SK-MEL-5 (cell line): ENCODE results near the gene ZDHHC9. TPM values are rescaled to one million over a fixed set of nuclear protein-coding genes. Genes with fewer than 3 reads are reported as not detected.

Experiments
- DNase-seq: peaks from one replicate; pipeline ENCODE4 v3.0.0-alpha.2; 2016; ENCODE audit warnings: low read depth, low spot score
- in situ Hi-C: cut with HindIII; loops from 2 replicates; pipeline ENCODE4 v1.10.0; 2016; ENCODE audit warnings: low sequenced_read_pairs, high pct_unique_total_duplicates, low pct_unique_long_range_greater_than_20kb
- total RNA-seq: library from RNA; depleted of rRNA; stranded (reverse); fragments of >200 nt; shearing (Covaris generic); gene quantifications from 2 replicates; pipeline ENCODE4 v1.2.3, GENCODE V29; 2014

Gene ZDHHC9
- total RNA-seq, 1 experiment from 2014 or later, result 26.8 TPM

DNA sequence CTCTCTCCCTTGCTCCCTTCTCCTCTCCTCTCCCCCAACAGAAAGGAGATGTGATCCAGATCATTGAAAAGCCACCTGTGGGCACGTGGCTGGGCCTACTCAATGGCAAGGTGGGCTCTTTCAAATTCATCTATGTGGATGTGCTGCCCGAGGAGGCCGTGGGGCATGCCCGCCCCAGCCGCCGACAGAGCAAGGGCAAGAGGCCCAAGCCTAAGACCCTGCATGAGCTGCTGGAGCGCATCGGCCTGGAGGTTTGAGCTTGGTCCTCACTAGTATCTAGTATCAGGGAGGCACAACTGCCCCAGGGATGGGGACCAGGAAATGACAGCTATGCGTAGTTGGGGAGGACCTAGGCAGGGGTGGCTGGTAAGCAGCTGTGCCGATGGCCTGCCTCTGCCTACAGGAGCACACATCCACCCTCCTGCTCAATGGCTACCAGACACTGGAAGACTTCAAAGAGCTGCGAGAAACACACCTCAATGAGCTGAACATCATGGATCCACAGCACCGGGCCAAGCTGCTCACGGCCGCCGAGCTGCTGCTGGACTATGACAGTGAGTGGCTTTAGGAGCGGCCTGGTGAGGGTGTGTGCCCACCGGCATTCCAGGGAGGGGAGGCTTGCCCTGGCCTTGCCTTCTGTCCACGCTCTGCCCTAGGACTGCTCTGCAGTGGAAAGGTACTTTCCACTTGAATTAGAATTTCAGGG is 50.9 kb downstream of the ZDHHC9 start:
- in situ Hi-C loops, result no loop called here
- no peak for DNase-seq

DNA sequence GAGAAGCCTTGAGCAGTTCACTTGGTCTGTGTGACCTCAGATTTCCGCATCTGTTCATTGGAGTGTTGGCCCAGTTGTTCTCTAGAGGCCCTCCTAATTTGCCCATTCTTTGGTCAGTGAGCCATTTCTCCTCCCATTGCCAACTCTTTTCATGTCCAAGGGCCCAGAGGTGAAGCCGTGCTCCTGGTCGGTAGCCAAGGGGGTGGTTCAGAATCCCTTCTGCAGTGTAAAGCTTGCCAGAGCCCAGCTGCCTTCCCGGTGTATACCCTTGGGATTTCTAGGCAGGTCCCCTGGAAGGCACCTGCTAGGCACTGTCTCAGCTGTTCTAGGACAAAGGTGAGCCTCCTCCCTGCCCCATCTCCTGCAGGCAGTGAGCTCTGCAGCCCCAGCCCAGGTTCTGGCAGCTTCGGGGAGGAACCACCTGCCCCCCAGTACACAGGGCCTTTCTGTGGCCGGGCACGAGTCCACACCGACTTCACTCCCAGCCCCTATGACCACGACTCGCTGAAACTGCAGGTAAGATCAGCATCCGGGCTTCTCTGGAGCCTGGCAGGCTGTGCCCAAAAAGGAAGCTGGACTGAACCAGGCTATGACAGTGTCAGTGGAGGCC is 51.6 kb downstream of the ZDHHC9 start:
- in situ Hi-C loops, result no loop called here

DNA sequence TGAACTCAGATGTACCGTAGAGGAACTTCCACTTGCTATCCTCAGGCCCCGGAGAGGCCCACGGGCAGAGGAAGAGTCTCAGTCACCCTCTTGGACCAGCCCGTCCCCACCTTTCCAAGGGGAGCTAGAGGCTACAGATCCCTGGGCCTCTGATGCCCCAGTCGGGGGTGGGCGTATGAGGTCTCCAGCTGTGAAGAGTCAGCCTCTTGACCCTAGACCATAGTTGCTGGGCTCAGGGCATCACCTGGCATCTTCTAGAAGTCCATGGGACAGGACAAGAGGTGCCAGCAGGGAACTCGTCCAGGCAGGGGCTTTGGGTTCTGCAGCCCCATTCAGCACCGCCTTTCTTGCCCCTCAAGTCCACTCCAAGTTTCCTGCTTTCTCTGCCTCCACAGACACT is 52.4 kb downstream of the ZDHHC9 start:
- in situ Hi-C loops, result no loop called here
- no peak for DNase-seq

More for the DNA sequence above, 51.6 kb downstream of the ZDHHC9 start:
- no peak for DNase-seq

DNA sequence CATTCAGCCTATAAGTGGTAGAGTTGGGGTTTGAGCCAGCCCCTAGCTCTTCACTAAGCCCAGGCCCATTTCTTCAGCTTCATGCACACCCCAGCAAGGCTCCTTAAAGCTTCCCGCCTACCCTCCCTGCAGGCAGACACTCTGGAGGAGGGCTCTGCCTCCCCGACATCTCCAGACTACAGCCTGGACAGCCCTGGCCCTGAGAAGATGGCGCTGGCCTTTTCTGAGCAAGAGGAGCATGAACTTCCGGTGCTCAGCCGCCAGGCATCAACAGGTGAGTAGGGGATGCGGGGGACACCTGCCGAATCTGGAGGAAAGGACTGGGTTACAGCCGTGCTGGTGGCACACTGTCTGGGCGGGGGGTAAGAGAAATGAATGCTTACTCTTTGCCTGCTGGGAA is 52.9 kb downstream of the ZDHHC9 start:
- in situ Hi-C loops, result no loop called here

DNA sequence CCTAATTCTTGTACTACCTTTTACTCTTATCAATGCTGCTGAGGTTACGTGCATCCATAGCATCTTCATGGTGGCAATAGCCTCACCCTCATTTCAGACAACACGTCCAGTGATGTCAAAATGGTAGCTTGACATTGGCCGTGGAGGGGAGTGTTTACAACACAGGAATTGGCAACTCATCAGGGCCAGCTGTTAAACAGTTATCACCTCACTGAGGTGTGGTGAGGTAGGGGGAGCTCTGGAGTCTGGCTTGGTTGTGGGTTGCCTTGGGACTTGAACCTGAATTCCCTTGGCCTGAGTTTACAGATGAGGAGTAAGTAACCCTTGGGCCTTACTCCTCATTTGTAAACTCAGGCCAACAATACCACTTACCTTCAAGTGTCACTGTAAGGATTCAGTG is 53.5 kb downstream of the ZDHHC9 start:
- in situ Hi-C loops, result no loop called here
- no peak for DNase-seq

More for the DNA sequence above, 52.9 kb downstream of the ZDHHC9 start:
- no peak for DNase-seq

DNA sequence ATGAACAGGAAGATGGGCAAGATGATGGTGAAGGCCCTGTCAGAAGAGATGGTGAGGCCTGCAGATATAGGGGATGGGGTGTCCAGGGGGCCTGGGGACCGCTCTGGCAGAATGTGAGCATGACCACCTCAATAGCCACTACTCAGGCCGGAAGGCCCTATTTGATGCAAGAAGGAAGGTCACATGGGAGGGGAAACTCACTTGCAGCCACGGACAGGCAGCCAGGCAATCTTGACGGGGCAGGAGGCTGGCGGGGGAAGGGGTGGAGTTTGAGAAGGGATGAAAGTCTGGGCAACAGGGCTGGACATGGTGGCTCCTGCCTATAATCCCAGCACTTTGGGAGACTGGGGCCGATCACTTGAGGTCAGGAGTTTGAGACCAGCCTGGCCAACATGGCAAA is 55.2 kb downstream of the ZDHHC9 start:
- no peak for DNase-seq
- in situ Hi-C loops, result no loop called here

DNA sequence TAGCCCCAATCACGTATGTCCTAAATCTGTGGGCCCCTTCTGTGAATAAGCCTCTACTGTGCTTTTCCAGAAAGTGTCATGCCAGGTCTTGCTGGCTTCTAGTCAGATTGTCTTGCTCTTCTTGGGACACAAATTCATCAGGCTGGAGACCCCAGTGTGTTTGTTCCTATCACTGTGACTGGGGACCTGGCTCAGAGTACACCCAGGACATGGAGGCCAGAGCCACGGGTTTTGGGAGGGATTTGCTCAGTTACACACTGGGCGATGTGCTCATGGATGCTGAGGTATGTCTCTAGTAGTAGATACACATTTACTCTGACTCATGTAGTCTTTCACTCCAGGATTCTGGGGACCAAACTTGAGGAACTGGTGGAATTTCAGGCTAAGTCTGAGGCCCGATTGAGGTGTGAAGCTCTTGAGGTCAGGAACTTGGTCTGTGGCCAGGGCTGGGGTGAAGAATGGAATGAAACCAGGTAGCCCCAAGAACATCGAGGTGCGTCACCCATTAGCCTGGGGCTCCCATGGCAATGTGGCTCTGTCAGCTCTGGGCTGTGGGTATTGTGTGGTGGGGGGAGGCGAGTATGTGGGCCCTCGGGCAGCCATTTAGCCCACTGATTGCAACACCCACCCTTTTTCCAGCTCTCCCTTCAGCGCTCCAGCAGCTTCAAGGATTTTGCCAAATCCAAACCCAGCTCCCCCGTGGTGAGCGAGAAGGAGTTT is 56.2 kb downstream of the ZDHHC9 start:
- DNase-seq, result no peak
- in situ Hi-C loops, result no loop called here

DNA sequence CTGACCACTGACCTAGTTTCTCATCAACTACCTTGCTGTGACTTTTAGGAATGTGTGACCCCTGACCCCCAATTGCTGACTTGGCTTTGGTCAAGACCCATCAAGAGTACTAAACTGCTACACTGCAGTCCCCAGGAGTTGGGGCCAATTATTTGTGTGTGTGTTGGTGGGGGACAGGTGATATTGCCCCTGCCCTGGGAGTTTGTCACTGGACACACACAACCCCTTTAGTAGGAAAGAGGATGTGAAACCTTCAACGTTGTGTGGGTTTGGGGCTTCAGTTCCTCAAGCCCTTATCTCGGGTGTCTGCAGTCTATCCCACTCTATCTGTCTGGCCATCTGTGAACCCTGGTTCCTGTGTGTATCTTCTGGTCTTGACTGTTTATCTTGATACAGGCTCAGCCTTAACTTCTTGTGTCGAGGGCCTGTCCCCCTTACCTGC is 57.5 kb downstream of the ZDHHC9 start:
- no peak for DNase-seq
- in situ Hi-C loops, result no loop called here

DNA sequence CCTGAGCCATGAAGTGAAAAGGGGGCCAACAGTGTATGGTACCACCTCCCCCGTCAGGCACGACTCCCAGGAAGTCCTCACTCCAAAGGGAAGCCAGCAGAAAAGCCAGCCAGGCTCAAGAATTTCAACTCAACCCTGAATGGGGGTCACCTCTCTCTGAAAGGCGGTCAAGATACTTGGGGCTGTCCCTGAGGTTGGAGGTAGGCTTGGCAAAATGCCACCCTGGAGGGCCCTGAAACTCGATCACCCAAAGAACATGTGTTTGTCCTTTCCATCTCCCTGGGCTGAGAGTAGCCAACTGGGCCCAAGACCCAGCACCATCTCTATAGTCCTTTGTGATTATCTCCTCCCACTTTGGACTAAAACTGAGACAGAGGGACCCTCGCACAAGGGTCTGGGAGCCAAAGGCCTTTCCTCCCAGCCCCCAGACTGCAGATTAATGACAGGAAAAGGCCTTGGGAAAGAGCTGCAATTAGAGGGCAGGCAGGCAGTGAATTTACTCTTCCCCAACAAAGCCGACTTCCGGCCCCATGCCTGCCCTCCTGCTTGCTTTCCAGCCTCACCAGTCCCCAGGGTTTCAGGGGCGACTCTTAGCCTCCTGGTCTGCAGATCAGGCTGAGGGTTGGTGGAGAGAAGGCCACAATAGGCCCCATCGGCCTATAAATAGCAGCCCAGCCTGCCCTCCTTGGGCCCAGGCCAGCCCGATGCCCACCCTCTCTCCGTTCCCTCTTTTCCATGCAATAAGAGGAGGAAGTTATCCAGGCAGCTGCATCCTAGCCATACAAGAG is 58.3 kb downstream of the ZDHHC9 start:
- in situ Hi-C loops, result no loop called here

DNA sequence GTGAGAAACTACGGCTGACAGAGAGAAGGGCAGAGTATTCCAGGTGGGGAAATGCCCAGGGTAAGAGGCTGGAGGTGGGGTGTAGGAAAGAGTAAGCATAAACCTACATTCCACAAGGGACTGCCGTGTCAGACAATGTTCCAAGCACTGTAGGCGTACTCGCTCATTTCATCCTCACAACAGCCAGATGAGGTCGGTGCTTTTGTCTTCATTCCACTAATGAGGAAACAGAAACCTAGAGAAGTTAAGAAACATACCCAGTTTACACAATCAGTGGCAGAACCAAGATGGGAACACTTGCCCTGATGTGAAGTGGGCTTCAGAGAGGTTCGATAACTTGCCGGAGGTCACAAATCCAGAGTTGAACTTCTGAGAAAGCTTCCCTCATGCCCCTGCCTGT is 59.3 kb downstream of the ZDHHC9 start:
- in situ Hi-C loops, result no loop called here
- DNase-seq, result no peak

More for the DNA sequence above, 58.3 kb downstream of the ZDHHC9 start:
- DNase-seq, result no peak

DNA sequence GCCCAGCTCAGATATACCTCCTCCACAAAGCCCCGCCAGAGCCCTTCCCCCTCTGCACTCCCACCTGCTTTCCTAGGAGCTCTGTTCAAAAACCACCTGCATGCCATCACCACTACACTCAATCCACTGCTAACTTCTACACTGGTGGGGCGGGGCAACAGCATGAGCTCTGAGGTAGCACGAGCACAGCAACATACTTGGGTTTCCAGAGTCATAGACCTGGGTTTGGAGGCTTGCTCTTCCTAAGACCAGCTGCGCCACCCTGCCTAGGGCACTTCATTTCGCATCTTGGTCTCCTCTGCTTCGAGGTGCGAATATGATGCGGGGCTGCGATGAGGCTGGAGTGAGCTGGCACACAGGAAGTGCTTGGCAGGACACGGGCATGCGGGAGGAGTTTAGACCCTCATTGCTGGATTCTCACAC is 60.4 kb downstream of the ZDHHC9 start:
- no peak for DNase-seq
- in situ Hi-C loops, result no loop called here

DNA sequence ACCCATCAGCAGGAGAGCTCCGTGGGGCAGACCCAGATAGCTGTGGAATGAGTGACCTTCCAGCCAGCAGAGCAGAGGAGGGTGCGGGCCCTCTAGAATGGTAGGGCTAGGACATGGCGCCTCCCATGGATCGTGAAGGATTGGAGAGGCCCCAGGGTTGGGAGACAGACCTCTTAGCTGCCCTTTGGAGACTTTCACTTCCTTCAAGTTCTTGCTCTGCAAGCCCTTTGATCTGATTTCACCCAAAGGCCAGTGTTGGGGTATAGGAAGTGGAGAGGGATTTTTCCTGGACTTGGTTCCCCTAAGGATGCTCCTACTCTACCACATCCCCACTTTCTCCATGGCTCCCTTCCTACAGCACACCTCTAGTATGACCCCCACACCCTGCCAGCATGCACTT is 61.0 kb downstream of the ZDHHC9 start:
- DNase-seq, result no peak
- in situ Hi-C loops, result no loop called here

DNA sequence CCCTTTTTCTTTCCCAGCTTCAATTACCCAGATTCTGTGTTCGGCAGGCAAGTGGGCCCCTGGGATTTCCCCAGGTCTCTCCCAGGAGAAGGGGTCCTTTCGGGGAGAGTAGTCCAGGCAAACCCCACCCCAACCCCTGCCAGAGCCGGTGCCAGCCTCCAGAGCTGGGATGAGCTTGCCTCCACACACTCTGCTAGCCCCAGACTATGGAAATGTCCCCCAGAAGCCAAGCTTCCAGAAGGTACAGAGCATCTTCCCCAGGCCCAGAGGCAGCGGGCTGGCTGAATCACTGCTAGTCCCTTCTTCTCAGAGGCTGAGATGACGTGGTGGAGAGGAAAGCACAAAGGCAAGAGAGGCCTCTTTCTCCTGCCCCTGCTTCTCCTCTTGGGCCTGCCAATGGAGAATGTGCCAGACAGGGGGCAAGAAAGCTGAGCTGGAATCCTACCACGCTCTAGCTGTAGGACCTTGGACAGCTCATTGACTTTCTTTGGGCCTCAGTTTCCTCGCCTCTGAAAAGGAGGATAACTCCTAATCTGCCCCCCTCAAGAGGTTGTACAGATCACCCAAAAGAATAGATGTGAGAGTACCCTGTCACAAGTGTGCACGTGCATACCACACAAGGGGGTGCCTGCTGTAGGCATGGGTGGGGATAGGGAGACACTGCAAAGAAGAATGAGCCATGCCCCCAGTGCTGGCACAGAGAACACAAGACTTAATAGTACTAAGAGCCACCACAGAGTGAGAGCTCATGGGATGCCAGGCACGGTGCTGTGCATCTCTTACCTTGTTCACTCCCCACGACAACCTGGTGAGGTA is 61.8 kb downstream of the ZDHHC9 start:
- in situ Hi-C loops, result no loop called here
- DNase-seq, result no peak

DNA sequence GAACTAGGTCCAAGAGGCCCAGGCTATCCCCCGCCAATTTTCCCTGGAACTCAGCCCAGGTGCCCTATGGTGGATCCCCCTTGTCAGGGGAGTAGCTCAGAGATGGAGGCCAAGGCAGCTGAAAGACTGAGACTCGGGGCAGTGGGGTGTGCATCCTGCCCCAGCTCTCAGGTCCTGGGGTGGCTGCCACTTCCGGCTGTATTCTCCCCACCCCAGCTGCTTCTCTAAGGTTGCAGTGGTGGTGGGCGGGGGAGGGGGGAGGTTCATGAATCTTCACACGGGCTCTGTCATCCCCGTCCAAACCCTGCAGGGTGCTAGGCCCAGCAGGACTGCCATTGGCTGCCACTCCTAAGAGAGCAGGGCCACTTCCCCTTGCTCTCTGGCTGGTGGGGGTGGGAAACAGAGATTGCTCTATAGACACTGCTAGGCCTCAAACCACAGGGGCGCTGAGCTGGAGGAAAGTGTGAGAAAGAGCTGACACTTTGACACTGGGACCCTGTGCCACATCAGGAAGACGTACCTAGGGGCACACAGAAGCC is 62.5 kb downstream of the ZDHHC9 start:
- DNase-seq, result no peak
- in situ Hi-C loops, result no loop called here

DNA sequence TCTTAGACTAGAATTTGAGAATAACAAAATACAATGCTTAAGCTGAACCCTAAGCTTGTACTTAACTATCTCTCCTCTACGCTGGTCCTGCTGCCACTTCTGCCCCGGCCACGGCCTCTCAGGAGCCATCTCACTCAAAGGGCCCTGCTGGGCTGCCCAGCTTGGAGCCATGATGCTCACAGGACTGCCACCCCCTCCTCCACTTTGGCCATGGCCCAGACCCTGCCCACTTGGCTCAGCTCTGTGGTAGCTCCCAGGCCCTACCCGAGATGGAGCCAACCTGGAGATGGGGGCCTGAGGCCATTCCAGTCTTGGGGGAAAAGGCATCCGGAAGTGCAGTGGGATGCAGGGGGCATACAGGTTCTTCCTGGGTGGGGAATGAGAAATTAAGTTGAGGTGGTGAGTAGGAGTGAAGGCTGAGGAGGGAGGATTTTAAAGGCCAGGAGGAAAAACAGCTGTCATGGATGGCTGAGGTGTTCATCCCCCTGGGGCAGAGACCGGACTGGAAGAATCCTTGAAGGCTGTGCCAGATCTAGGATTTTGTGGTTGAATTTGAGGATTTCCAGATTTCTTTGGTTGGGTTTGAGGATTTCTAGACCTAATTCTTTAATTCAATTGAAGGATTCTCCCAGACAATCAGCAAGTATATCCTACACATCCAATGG is 63.1 kb downstream of the ZDHHC9 start:
- DNase-seq, result no peak
- in situ Hi-C loops, result no loop called here

DNA sequence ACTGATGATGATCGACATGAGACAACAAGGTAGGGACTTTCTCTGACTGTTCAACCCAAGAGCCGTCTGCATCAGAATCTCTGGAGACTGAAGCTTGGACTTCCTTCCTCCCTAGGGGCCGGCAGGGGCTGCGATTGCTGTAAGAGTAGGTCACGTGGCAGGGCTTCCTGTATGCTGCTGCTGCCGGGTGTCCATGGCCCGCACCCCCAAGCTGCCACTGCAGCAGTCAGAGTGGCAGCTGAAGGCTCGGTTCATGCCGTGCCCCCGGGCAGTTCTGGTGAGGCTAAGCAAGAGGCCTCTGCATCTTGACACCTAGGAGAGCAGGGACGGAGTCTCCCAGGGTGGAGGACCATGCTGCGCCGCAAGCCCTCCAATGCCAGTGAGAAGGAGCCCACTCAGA is 63.9 kb downstream of the ZDHHC9 start, which contains the start of gene SASH3:
TSS of gene SASH3 (plus strand) at position 203 of the 400 bp plus-strand sequence. CDS start at position 352, 149 bp downstream.
- in situ Hi-C loops, result no loop called here
- no peak for DNase-seq
